ENCODE measurements around the gene TYW1B. TPM values are rescaled to one million over a fixed set of nuclear protein-coding genes. Genes with fewer than 3 reads are reported as not detected.
"Not testable (repeated sequence)": the region's sequence is repeated elsewhere in the genome, so short reads cannot be mapped to it uniquely, and the experiment has no call there.

Gene TYW1B
- polyA plus RNA-seq, 1 donor: 6.0 TPM

DNA sequence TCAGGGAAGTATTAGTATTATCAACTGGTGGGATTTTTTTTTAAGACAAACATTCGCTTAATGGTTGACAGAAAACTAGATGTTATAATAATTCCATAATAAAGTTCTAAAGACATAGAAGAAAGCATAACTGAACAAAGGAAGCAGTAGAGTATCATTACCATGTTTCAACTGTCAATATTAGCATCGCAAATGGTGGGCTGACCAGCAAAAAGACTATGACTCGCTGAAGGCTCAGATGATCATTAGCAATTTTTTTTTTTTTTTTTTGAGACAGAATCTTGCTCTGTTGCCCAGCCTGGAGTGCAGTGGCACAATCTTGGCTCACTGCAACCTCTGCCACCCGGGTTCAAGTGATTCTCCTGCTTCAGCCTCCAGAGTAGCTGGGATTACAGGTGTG lies 74.8 kb downstream of the TYW1B start:
- not testable (repeated sequence) for DNase-seq (ENCODE audit: low read depth)

DNA sequence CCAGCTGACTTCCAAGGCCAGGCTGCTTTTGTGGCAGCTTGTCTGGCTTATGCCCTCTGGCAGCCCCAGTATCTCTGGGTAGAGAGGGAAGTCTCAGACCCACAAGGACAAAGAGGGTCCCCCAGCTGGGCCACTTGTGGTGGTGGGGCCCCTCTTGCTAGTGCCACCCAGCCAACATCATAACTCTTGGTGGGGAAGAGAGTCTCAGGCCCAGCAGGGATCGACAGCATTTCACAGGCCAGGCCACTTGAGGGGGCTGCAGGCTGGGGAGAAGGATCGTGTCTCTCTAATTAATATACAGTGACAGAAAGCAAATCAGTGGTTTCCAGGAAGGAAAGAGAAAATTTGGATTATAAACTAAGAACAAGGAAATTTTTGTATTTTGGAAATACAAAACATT lies 76.0 kb downstream of the TYW1B start:
- DNase-seq (ENCODE audit: low read depth): no peak

DNA sequence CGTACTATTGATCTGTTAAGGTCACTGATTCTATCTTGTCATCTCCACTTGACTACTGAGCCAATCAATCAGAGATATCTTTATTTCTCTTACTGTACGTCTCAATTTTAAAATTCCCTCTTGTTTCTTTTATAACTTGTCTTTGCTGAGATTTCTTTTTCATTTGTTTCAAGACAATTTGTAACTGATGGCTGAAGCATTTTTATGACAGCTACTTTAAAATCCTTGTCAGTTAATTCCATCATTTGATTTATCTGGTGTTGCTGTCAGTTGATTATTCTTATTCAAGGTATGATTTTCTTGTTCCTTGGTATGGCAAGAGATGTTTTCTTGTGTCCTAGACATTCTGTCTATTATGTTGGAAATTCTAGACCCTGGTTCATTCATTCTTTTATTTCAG lies 76.6 kb downstream of the TYW1B start:
- no peak for DNase-seq (ENCODE audit: low read depth)

DNA sequence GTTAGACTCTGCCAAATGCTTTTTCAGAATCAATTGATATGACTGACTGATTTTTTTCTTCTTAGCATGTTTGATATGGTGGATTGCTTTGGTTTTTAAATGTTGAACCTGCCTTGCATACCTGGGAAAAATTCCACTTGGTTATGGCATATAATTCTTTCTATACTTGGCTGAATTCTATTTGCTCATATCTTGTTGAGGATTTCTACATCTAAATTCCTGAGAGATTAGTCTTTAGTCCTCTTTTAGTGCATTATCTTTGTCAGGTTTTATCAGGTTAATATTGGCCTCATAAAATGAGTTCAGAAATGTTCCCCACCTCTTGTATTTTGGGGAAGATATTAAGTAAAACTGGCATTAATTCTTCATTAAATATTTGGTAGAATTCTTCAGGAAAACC lies 79.4 kb downstream of the TYW1B start:
- DNase-seq (ENCODE audit: low read depth): not testable (repeated sequence)

DNA sequence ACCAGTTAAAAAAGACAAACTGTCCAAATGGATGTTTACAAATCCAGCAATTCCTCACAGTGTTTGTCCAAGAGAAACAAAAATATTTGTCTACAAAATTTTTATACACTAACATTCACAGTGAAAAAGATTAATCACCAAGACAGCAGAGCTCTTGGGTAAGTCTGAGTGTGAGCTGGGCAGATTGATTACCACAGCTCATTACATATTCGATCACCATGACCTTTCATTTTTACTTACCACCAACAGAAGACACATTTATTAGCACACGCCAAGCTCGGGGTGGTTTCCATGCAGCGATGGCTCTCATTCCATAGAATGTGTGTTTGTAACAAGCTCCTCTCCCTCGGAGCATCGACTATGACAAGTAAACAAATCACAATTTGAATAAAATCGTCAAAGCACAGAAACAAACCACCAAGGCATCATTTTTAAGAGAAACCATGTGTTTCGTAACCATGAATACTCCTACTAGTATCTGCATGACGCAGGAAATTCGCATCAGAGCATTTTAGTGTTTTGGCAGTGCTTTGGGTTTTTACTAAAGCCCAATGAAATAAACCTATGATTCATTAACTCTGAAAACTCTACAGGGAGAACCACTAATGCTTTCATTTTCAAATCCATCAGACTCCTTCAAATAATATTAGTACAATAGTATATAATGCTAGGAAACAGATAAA lies 83.6 kb downstream of the TYW1B start:
- peak; percentile 9 for DNase-seq (ENCODE audit: low read depth)

DNA sequence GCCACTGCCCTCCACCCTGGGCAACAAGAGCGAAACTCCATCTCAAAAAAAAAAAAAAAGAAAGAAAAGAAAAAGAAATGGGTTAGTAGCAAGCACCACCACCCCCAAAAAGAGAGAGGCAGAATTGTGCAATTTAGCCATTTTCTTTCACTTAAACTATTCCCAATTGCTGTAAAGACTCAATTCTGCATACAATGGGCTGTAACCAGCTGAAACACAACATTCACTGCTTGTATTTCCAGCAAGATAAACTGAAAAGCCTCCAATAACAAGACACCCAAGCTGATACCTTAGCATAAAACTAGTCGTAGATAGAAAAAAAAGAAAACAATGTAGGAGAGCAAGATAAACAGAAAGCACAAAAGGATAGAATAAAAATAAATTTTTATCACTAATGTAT lies 84.2 kb downstream of the TYW1B start:
- not testable (repeated sequence) for DNase-seq (ENCODE audit: low read depth)

DNA sequence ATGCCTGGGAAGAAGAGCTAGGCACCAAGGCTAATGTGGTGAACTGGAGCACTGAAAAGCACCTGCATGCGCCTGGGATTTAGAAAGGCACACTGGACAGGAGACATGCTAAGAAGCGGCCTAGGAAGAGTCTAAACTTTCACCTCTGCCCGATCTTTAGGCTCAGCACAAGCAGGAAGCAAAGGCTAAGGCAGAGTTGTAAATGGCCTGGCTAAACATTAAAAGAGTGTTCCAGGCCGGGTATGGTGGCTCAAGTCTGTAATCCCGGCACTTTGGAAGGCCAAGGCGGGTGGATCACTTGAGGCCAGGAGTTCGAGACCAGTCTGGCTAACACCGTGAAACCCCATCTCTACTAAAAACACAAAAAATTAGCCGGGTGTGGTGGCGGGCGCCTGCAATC lies 88.3 kb downstream of the TYW1B start:
- DNase-seq (ENCODE audit: low read depth): not testable (repeated sequence)

DNA sequence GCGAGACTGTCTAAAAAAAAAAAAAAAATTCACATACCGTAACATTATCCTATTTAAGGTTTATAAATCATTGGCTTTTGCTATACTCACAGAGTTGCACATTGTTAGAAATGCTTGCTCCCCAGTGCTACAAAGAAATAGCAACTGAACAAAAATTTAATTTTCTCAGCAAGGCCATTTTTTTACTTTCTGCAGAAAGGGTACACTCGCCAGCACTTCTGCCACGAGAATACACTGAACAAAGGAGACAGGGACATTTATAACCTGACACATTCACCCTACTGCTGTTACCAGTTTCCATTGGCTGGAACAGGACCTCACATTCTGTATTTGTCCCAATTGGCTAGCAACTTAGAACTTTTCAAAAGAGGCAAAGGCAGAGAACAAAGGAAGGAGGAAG lies 92.1 kb downstream of the TYW1B start:
- not testable (repeated sequence) for DNase-seq (ENCODE audit: low read depth)

DNA sequence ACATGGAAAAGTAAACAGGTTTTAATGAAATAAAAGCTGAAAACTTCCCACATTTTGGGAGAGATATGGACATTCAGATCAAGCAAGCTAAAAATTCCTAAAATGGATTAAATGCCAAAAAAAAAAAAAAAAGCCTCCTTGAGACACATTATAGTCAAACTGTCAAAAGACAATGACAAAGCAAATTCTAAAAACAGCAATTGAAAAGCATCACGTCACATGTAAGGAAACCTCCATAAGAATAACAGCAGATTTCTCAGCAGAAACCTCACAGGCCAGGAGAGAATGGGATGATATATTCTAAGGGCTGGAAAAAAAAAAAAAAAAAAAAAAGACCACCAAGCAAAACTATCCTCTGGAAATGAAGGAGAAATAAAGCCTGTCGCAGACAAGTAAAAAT lies 97.2 kb downstream of the TYW1B start:
- DNase-seq (ENCODE audit: low read depth): not testable (repeated sequence)

DNA sequence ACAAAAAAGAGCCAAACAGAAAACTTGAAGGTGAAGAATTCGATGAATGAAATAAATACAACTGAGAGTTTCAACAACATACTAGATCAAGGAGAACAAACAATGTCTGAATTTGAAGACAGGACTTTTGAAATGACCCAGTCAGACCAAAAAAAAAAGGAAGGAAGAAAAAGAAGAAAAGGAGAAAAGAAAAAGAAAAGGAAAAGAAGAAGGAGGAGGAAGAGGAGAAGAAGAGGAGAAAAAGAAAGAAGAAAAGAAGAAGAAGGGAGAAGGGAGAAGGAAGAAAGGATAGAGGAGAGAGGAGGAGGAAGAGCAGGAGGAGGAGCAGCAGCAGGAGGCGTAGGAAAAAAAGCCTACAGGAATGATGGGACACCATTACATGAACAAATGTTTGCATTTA lies 97.6 kb downstream of the TYW1B start:
- not testable (repeated sequence) for DNase-seq (ENCODE audit: low read depth)

DNA sequence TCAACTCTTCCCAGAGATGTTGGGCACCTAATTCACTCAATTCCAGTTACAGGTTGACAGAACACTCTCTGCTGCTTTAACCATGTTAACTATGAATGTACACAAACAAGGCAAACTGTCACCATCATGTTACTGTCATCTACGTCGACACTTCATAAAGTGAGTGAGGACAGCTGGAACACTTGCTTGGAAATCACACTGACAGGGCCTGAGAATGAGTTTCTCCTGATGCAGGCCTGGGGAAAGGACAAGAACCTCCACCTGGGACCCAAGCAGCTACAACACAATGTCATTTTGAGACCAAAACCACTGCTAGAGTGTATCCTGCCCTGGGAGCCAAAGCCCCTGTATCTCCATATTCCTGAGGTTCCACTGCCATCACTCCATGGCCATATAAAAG lies 98.9 kb downstream of the TYW1B start:
- not testable (repeated sequence) for DNase-seq (ENCODE audit: low read depth)

DNA sequence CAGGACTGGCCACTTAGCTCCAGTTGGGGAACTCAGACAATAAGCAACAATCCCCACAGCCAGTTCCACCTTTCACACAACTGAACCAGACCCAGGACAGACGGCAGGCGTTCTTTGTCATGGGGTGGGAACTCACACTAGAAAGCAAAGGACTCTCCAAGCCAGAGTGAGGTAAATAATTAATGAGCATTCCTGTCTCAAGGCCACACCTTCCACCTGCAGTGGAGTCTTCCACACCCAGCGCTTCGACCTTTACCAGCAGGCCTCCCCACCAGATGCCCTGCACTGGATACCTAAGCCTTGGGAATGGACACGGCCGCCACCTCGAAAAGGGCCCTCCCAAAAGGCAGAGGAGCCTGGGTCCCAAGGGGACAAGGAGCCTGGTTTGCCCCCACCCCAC lies 105.3 kb downstream of the TYW1B start:
- not testable (repeated sequence) for DNase-seq (ENCODE audit: low read depth)

DNA sequence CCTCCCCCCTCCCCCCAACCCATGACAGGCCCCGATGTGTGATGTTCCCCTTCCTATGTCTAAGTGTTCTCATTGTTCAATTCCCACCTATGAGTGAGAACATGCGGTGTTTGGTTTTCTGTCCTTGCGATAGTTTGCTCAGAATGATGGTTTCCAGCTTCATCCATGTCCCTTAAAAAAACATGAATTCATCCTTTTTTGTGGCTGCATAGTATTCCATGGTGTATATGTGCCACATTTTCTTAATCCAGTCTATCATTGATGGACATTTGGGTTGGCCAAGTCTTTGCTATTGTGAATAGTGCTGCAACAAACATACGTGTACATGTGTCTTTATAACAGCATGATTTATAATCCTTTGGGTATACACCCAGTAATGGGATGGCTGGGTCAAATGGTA lies 107.1 kb downstream of the TYW1B start:
- not testable (repeated sequence) for DNase-seq (ENCODE audit: low read depth)

DNA sequence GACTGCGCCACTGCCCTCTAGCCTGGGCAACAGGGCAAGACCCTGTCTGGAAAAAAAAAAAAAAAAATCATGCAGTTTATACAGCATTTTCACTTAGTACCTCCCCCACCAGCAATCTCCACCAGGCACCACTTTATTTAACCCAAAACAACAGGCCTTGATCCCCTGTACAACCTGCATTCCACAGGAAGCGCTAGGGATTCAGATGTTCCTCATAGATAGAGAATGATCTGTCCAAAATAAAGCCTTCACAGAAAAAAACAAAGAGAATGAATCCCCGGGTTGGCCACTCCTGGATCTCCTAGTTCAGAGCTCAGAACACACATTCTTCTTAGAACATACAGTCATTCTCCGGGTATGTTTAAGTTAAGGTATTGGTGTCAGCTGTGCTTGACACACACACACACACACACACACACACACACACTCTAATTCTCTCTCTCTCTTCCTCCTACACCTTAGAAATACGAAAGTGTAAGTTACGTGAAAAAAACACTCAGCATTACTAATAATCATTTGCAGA lies 110.7 kb downstream of the TYW1B start:
- not testable (repeated sequence) for DNase-seq (ENCODE audit: low read depth)

DNA sequence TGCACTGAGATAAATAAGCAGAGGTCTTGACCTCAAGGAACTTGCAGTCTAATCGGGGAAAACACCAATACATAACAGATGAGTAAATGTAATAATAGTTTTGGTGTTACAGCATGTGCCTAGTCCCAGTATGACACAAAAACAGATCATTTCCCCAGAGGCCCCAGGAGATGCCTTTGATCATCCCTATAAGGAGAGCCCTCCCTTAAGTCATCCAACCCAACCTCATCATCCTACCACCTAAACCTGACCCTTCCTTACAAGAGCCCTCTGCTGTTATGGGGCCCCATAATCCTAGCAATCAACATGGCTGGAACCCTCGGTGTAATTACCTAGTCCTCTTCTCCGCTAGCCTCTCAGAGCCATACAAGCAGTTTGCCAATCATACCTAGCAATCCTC lies 116.1 kb downstream of the TYW1B start:
- DNase-seq (ENCODE audit: low read depth): not testable (repeated sequence)

DNA sequence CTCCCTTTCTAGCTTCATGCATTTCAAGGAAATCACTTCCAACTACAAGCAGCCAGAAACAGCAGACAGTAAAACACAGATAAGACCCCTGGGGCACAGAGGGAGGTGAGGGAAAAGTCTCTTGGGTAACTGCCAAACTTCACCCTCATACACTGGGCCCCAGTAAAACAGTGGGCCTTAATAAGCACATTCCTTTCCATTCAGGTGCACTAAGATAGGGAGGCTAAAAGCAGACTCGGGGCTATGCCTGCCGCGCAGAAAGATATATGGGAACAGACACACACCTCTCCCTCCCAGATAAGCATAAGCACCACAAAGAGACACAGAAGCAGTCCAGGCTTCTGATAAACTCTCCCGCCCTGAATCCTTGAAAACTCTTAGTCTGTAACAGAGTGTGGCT lies 117.0 kb downstream of the TYW1B start:
- no peak for DNase-seq (ENCODE audit: low read depth)

DNA sequence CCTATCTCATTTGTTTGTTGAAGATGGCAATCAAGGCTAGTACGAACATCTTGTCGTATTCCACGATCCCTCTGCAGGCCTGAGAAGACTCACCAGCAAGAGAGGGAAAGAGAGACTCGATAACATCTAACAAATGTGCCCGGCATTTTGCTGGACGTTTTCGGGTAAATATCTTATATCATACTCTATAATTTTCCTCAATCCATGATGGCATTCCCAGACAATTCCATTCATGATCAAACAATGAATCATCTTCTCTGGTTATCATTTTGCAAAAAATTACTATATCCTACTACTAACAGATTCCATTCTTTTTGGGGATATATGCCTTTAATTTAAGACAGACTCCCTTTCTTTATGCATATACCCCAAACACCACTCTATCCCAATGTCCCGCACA lies 118.1 kb downstream of the TYW1B start:
- no peak for DNase-seq (ENCODE audit: low read depth)

DNA sequence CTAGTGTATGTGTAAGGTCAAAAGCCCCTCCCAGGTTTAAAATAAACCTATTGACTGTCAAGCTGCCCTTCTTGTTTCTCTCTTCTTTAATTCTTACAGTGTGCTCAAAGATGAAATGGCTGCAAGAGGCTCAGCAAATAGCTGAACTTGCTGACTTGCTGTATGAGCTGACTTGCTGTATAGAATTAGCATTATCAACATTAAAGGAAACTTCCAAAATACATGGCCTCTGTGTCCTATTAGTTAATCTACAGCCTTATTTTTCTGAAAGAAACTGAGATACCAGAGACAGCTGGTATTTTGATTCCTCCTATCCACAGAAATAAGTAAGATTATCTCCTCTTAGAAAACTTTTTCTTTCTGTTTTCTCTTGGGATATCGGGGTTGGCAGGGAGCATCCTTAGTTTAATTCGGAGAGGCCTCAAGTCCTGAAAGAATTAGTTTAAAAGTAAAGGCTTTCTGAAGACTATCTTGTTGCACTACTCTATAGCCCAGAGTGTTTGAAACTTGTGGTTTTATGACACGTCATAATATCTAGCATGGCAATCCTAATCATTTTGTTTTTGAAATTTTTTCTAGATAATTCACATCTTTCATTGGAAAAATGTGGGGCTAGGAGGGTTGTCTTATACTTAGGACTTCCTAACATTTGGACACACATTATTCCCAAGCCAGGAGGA lies 119.5 kb downstream of the TYW1B start:
- DNase-seq (ENCODE audit: low read depth): not testable (repeated sequence)

DNA sequence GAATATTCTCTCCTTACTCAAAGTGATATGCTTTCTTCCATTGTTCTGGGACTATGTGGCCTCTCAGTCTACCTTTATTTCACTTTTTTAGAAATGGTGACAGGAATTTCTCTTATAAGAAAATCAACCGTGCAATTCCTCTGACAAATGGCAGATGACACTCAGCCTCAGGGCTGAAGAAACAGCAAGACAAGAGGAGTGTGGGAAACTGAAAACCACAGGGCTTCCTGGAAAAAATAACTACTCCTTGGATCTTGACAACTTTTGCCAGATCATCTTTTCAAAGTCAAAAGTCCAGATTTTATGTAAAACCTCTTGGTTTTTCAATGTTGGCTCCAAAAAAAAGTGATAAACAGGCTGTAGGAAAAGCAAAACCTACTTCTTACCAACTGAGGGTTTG lies 121.5 kb downstream of the TYW1B start:
- DNase-seq (ENCODE audit: low read depth): no peak

DNA sequence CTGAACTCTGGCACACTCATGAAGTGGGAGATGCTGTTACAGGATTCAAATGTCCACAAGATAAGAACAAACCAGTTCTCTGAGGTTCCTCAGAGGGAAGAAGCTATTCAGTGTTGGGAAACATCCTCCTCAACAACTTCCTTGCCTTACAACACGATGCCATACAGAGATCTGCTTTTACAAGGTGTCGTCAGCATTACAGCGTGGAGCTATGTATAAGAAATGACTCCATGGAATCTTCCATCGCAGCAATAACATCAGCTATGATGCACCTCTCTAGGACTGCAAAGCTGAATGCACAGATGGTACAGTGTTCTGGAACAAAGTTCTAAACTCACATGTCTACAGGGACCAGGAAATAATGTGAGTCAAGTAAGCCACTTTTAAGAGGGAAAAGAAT lies 122.3 kb downstream of the TYW1B start:
- DNase-seq (ENCODE audit: low read depth): not testable (repeated sequence)

DNA sequence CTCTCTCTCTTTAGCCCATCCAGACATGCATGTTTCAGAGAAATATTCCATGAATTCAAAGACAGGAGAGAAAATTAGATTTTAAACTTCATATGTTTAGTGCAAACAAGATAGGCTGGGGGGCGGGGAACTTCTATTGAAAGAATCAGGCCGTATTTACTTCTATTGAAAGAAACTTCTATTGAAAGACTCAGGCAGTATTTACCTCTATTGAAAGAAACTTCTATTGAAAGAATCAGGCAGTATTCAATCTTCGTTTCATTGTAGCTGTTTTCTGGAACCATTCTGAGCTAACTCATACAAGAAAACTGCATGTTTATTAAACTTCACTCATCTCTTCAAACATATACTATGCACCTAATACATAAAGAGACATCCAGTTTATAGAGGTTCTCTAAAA lies 123.1 kb downstream of the TYW1B start:
- no peak for DNase-seq (ENCODE audit: low read depth)

DNA sequence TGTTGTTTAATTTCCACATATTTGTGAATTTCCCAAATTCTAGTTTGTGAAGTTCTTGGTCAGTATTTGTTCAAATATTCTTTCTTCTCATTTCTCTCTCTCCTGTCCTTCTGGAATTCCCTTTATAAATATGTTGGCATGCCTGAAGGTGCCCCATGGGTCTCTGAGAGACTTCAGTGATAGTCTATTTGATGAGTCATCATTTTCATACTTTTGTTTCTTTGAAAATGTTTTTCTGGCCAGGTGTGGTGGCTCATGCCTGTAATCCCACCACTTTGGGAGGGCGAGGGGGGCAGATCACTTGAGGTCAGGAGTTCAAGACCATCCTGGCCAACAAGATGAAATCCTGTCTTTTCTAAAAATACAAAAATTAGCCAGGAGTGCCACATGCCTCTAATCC lies 127.5 kb downstream of the TYW1B start:
- DNase-seq (ENCODE audit: low read depth): not testable (repeated sequence)

DNA sequence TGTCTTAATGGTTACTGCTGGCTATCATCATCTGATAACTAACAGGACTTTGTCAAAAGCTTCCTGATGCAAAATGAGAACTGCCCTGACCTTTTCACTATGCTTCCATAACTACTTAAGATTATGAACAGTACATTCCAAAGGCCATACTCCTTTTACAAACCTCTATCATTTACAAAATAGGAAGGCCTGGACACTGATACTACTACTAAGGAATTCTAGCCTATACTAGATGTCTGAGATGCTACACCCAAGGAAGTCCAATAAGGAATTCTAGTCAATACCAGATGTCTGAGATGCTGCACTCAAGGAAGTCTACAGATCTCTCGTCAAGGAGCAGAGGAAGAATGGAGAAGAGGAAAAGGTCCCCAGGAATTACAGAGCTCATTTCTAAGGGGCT lies 130.9 kb downstream of the TYW1B start:
- DNase-seq (ENCODE audit: low read depth): not testable (repeated sequence)

Measured in forelimb muscle (tissue), 1 donor.